NCI-H2081 treated with DMSO at 0.1 percent for 48 hours (cell line): ENCODE data around the gene ZNF423.

Source experiments
- DNase-seq: peaks from one replicate; lab custom pipeline; 2025; lab: John Stamatoyannopoulos, UW

Gene ZNF423

GRCh38 chr16:49848530-49848929 lies 7.4 kb downstream of the ZNF423 start:
- no peak for DNase-seq

GRCh38 chr16:49846800-49847199 lies 9.1 kb downstream of the ZNF423 start:
- DNase-seq: no peak

- DNase-seq: no peak
These were observed 11.6 kb downstream of the ZNF423 start for GRCh38 chr16:49844359-49844758.

- DNase-seq: no peak
These were observed 12.2 kb downstream of the ZNF423 start for GRCh38 chr16:49843758-49844157.

GRCh38 chr16:49842972-49843371 lies 12.9 kb downstream of the ZNF423 start:
- DNase-seq: no peak

GRCh38 chr16:49839017-49839825 lies 16.7 kb downstream of the ZNF423 start:
- DNase-seq: no peak

- DNase-seq: no peak
These were observed 17.4 kb downstream of the ZNF423 start for GRCh38 chr16:49838441-49839016.

GRCh38 chr16:49837688-49838410 lies 18.1 kb downstream of the ZNF423 start:
- no peak for DNase-seq

GRCh38 chr16:49836668-49837067 lies 19.2 kb downstream of the ZNF423 start:
- DNase-seq: no peak

GRCh38 chr16:49836218-49836617 lies 19.7 kb downstream of the ZNF423 start:
- DNase-seq: no peak

GRCh38 chr16:49835161-49835777 lies 20.6 kb downstream of the ZNF423 start:
- DNase-seq: no peak

GRCh38 chr16:49834531-49835151 lies 21.3 kb downstream of the ZNF423 start:
- no peak for DNase-seq

- DNase-seq: no peak
These were observed 21.9 kb downstream of the ZNF423 start for GRCh38 chr16:49833796-49834530.

GRCh38 chr16:49833085-49833484 lies 22.8 kb downstream of the ZNF423 start:
- no peak for DNase-seq

- no peak for DNase-seq
These were observed 23.7 kb downstream of the ZNF423 start for GRCh38 chr16:49832177-49832576.

GRCh38 chr16:49830873-49831272 lies 25.0 kb downstream of the ZNF423 start:
- no peak for DNase-seq

GRCh38 chr16:49828533-49829267 lies 27.2 kb downstream of the ZNF423 start:
- DNase-seq: no peak

- DNase-seq: no peak
These were observed 28.0 kb downstream of the ZNF423 start for GRCh38 chr16:49827805-49828438.

GRCh38 chr16:49826515-49826914 lies 29.4 kb downstream of the ZNF423 start:
- DNase-seq: no peak

- no peak for DNase-seq
These were observed 30.9 kb downstream of the ZNF423 start for GRCh38 chr16:49825041-49825440.
